Kidney glomerular epithelial cell (primary cell): ENCODE measurements around the gene ERRFI1.
A peak's percentile ranks its signal among the peaks of the same experiment; 100 is the strongest.

Experiments used
- DNase-seq: peaks from one replicate; lab custom pipeline; 2025; lab: John Stamatoyannopoulos, UW

The ERRFI1 gene

DNA sequence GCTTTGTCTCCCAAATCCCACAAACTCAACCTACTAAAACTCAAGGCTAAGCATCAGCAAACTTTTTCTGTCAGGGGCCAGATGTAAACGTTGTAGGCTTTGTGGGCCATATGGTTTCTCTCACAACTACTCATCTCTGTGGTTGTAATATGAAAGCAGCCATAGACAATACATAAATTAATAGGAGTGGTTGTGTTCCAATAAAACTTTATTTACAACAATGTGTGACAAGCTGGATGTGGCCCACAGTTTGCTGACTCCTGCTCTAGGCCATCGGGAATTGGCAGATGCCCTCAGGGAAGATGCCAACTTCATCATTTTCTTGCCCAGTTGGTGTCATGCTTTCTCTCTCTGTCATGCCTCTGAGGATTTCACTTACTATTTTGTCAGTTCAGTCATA is 17.5 kb upstream of the ERRFI1 start:
- DNase-seq: no peak

DNA sequence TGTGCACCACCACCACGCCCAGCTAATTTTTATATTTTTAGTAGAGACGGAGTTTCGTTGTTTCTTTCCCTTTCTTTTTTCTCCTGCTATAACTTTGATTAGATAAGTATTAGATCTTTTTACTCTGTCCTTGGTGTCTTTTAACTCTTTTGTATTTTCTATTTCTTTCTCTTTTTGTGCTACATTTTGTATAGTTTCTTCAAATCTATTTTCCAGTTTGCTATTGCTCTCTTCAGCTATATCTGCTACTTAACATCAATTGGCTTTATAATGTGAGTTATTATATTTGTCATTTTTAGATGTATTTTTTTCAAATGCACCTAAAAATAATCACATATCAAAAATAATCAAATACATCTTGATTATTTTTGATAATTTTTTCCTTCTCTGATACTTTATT is 16.0 kb upstream of the ERRFI1 start:
- no peak for DNase-seq

GRCh38 chr1:8040586-8040985 is 14.5 kb upstream of the ERRFI1 start:
- DNase-seq: peak; percentile 95

- no peak for DNase-seq
These were observed 13.0 kb upstream of the ERRFI1 start for GRCh38 chr1:8039071-8039470.

DNA sequence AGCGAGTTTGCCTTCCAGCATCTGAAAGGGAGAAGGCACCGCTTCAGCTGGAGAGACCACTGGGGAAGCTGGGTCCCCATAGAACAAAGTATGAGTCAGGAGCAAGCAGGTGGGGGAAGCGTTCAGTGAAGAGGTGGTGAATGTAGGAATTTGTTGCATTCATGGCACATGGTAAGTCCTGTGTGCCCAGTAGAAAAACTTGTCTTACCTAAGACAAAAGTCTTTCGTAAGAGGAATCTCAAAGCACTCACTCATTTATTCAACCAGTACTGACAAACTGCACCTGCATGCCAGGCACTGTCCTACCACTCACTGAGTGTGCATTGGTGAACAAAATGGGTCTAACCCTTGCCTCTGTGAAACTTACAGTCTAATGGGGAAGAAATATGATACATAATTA is 9.2 kb upstream of the ERRFI1 start:
- no peak for DNase-seq

- DNase-seq: no peak
These were observed 7.2 kb upstream of the ERRFI1 start for GRCh38 chr1:8033322-8033721.

DNA sequence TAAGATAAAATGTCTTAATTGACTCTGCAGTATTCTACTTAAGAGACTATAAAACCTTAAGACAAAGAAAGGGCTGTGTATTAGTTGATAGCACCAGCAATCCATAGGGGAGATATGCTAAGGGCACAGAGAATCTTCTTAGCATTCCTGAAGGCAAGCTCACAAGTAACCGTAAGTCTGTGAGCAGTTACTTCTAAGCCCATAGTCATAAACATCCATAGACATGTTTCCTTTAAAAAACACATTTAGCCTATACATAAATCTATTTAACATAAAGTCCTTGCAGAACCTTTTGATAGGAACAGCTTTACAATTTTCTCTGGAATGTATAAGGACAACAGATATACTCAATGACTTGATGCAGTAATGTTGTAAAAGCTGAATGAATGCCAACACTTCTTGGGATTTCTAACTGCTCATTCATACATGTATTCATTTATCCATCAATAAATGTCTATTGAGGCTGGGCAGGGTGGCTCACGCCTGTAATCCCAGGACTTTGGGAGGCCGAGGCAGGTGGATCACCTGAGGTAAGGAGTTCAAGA is 6.3 kb upstream of the ERRFI1 start:
- DNase-seq: no peak

- peak; percentile 51 for DNase-seq
These were observed 5.2 kb upstream of the ERRFI1 start for GRCh38 chr1:8031176-8031785.

- DNase-seq: no peak
These were observed 2.4 kb upstream of the ERRFI1 start for GRCh38 chr1:8028571-8028910.

DNA sequence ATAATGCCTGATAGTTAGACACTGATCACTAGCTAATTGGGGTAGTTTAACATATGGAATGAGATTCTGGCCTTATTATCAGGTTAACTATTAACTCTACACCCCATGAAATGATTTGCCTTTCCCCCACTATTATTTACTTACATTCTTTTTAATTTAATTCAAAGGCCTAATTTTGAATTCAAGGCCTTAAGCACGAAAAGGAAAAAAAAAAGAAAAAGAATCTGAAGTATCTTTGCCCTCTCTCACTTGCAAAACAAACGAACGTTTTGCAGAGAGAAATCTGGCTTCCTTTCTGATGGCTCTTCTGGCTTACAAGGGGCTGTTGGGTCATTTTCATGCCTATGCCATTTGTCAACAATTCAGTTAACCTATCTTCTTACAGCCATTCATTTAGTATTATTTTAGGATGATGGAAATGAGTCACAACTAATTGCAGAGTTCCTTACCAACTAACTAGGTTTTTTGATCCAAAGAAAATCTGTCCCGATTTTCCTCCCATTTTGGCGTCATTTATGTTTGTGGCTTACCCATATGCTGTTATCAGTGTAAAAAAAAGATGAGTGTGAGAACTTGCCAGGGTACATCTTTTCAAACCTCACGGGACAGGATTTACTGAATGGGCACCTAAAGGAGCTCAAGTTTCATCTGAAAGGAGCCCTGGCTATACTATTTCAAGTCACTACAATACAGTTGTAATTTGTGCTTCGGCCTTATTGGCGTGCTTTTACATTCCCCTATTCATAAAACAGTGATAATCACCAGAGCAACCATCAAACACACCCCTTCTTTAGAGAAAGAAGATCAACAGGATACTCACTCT is 1.9 kb upstream of the ERRFI1 start:
- peak; percentile 51 for DNase-seq

- peak; percentile 85 for DNase-seq
These were observed 1.1 kb upstream of the ERRFI1 start for GRCh38 chr1:8026976-8027747.

GRCh38 chr1:8025671-8026144 is 401 bp downstream of the ERRFI1 start:
- no peak for DNase-seq

DNA sequence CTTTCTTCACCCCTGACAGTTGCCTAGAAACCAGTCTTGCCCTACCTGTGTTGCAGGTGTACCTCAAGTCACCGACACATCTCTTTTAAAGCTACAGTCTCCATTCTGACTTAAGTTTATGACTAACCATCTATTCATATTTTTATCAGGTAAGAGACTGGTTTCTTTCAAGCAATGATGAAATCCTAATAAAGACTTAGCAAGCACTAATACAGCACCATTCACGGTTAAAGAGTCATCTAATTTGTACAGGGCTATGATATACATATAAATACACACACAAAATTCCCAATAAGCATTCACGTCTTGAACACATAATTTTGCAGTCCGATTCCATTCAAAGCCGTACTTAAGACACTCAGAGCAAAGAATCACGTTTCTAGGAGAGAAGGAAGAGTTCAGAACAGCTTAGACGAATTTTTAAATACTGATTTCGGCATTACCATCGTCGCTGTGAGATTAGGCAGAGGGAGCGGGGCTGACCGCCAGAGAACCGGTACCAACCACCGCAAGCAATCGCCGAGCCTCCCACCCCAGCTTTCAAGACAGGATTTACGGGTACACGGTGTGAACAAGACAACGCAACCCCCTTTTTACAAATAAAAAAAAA is 943 bp downstream of the ERRFI1 start:
- DNase-seq: no peak

DNA sequence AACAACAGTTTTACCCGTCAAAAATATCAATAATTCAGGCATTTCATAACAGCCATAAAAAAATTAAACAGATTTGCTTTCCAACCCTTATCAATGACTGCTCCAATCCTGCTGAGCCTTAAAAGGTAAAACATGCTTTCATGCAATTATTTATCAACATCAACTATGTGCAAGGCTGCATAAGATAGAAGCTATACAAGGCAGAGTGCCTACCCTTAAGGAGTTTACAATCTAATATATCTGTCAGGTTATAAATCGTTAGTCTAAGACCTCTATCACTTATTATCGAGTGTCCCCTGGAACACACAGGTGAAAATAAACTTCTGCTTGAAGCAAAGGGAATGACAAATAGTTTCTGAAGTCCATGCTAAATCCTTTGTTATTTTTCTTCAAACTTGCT is 1.8 kb downstream of the ERRFI1 start:
- DNase-seq: no peak

DNA sequence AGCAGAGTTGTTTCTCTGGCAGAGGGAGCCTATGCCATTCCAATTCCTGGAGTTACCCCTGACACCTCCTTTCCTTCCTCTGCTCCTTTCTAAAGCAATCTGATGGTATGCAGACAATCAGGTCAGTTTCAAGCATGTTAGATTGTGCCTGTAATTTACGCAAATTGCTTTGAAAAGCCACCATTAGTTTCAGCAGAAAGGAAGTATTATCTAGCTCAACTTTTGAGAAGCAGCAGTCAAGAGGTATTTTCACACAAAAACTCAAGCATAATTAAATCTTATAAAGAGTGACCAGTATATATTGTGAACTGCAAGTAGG is 2.2 kb downstream of the ERRFI1 start:
- no peak for DNase-seq

- no peak for DNase-seq
These were observed 2.7 kb downstream of the ERRFI1 start for GRCh38 chr1:8023287-8023994.

DNA sequence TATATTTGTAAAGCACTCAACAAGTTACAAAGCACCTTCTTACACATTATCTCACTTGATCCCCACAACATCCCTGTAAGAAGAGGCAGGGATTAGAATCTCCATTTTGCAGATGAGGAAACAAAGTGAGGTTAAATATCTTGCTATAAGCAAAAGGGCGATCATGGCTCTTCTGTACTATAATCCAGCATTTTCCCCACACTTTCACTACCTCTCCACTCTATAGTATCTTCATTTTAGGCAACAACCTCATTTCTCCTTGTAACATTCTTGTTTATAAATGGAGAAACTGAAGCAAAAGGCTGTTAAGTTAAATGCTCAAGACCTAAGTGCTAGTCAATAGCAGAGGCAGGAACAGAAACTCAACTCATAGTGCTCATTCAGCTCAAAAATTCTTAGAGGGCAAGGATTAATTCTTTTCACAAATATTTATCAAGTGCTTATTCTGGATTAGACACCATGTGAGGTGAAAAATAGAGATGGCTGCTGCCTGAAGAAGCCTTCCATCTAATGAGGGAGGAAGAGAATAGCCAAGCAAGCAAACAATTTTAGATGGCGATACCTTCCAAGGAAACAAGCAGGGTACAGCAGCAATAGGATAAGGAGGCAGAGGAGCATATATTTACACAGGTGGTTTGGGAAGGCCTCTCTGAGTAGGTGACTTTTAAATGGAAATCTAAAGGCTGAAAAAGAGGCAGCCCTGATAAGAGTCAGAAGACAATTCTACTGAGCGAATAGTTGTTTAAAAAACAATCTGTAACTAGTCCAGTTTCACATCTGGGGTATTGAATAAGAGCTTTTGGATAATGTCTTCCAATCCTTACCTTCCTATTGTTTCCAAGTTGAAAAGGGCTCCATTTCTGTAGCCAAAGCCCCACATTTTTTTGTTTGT is 3.5 kb downstream of the ERRFI1 start:
- no peak for DNase-seq

GRCh38 chr1:8021676-8022266 is 4.3 kb downstream of the ERRFI1 start:
- DNase-seq: no peak

DNA sequence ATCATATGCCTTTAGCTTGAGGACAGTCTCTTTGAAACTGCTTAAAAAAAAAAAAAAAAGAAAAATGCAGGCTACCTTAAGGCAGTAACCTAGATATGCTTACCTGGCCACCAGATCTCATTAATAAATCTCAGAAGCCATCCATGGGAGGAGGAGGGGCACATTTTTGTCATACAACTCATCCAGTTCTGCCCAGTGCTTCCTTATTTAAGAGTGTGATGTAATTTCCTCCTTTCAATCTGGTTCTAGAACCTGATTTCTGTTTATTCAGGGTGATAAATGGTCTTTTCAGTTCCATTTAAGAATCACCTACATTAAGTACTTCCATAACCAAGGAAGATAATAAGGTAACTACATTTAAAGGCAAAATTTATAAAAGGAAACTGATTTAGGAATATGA is 6.1 kb downstream of the ERRFI1 start:
- DNase-seq: peak; percentile 94

DNA sequence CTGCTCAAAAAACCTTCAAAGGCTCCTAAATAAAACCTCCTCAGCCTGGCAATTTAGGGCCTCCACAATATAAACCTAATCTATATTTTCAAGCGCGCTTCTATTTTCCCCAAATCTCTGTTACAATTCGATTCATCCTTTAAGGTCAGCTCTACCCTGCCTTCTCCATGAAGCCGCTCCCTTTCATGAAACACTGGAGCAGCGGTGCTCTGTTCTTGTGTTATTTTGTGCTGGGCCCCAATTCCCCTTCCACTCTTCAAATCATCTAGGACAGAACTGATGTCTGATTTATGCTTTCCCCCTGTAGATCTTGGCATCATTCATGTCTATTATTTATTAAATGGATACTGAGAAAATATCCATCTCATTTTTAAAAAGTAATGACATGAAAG is 6.9 kb downstream of the ERRFI1 start:
- DNase-seq: no peak
